WI38 (cell line): ENCODE data around the gene THUMPD3.

ENCODE experiments used
- H3K4me3 ChIP-seq: 2 replicates; pipeline ENCODE4 v1.5.1; 2011; ENCODE audit warnings: low read depth, mild to moderate bottlenecking, control low read depth, low read length
- CTCF ChIP-seq: IDR thresholded peaks from 2 replicates; pipeline ENCODE4 v1.5.1; 2012; ENCODE audit warnings: low read depth, mild to moderate bottlenecking, control low read depth, low read length

THUMPD3 gene

GRCh38 chr3:9331171-9331570 lies 31.7 kb upstream of the THUMPD3 start:
- no peak overlapping the region for H3K4me3 ChIP-seq
- no peak for TF ChIP-seq CTCF

- H3K4me3 ChIP-seq = no peak overlapping the region
- TF ChIP-seq CTCF = no peak
Measured at GRCh38 chr3:9332250-9333030, 30.4 kb upstream of the THUMPD3 start.

GRCh38 chr3:9339761-9340471 lies 22.9 kb upstream of the THUMPD3 start:
- no peak overlapping the region for H3K4me3 ChIP-seq
- no peak for TF ChIP-seq CTCF

DNA sequence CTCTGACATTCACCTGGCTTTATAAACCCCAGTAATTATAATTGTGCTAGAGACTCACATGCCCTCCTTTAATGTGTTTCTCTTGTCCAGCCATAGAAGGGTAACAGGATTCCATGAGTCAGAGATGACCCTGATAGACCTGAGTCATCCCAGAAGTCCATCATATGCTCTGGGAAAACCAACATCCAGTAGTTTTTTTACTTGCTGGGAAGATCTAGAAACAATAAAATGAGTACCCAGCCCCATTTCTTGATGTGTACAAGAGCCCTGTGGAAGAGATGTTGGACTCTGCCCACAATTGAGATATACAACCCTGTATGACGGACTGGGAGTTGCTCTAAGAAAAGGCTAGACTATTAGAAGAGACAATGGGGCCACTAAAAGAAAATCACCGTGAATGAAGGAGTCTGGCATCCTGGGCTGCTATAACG lies 22.4 kb upstream of the THUMPD3 start:
- no peak for TF ChIP-seq CTCF
- H3K4me3 ChIP-seq = no peak overlapping the region

DNA sequence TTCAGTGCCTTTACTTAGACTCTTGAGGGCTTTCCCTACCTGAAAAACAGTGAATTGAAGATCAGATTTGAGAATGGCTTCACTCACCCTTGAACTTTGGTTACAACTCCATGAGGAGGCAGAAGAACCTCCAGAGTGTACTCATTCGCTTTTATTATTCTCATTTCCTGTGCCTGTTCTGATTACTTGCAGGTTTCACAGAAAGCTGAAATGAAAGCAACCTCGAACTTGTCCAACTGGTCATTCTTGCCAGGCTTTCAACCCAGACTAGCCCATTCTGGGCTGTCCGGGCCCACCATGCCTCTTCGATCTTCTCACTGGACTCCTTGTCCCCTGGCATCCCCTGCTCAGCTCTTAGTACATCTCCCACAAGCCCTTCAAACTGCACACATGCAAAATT lies 20.2 kb upstream of the THUMPD3 start:
- H3K4me3 ChIP-seq = no peak overlapping the region
- no peak for TF ChIP-seq CTCF

GRCh38 chr3:9343115-9343514 lies 19.7 kb upstream of the THUMPD3 start:
- TF ChIP-seq CTCF = no peak
- no peak overlapping the region for H3K4me3 ChIP-seq

DNA sequence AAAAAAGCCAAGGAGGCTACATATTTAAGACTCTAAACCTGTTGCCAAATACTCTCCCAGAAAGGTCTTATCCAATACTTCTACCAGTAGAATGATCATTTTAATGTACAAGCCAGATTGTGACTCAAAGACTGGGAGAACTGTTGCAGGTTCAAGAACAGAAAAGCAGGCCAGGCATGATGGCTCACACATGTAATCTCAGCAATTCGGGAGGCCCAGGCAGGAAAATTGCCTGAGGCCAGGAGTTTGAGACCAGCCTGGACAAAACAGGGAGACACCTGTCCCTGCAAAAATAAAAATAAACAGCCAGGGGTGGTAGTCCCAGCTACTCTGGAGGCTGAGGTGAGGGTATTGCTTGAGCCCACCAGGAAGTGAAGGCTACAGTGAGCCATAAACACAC lies 17.8 kb upstream of the THUMPD3 start:
- no peak overlapping the region for H3K4me3 ChIP-seq
- TF ChIP-seq CTCF = no peak
